ENCODE data around the gene KCNB1.

KCNB1 gene

DNA sequence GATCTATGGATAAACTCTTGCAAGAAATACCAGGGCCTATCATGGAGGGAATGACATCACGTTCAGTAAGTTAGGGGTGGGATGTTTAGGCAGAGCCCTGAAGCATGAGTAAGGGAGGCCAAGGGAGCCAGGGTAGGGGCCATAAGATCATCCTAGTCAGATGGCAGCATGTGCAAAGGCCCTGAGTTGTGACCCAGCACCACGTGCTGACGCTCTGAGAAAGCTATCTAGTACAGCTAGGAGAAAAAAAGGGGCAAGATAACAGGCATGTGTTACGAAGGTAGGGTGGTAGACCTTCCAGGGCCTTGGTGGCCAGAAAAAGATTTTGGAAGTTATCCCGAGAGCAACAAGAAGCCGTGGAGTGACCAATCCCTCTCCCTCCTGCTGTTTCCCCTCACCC lies 22.3 kb downstream of the KCNB1 start:
- no peaks in the 10 kb centered on the region for H3K9me3 Mint-ChIP-seq
- no peaks in the 10 kb centered on the region for H3K4me1 Mint-ChIP-seq
- H3K27me3 Mint-ChIP-seq (ENCODE audit: low read depth) = peaks cover 14% of the 10 kb centered on the region
- no peak overlapping the region for H3K27ac Mint-ChIP-seq
- no peaks in the 10 kb centered on the region for H3K36me3 Mint-ChIP-seq (ENCODE audit: low read depth)
- no peak overlapping the region for H3K4me3 Mint-ChIP-seq
- TF ChIP-seq, protein P1, sequence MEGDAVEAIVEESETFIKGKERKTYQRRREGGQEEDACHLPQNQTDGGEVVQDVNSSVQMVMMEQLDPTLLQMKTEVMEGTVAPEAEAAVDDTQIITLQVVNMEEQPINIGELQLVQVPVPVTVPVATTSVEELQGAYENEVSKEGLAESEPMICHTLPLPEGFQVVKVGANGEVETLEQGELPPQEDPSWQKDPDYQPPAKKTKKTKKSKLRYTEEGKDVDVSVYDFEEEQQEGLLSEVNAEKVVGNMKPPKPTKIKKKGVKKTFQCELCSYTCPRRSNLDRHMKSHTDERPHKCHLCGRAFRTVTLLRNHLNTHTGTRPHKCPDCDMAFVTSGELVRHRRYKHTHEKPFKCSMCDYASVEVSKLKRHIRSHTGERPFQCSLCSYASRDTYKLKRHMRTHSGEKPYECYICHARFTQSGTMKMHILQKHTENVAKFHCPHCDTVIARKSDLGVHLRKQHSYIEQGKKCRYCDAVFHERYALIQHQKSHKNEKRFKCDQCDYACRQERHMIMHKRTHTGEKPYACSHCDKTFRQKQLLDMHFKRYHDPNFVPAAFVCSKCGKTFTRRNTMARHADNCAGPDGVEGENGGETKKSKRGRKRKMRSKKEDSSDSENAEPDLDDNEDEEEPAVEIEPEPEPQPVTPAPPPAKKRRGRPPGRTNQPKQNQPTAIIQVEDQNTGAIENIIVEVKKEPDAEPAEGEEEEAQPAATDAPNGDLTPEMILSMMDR (IDR thresholded peaks at IDR 0.05; ENCODE audit: unreplicated experiment in 3 of 3) = no peak

DNA sequence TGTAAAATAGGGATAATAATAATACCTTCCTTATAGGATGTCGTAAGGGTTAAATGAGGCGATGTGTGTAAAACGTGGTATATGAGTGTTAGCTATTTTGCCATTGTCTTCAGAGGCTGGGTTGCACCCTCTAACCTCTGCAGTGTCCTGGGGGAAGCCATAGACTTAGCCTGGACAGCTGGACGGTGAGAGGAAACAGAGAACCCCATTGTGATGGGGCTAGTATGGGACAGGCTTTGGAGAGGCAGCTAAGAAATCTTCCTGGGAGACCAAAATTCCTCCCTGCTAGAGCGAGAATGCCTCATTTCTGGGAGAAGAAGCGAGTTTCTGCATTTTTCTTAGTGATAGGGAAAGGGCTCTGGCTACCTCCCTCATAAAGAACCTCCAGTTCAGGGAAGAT lies 22.8 kb downstream of the KCNB1 start:
- Mint-ChIP-seq H3K27ac (no peak overlapping the region), H3K9me3 (no peaks in the 10 kb centered on the region), H3K36me3 (ENCODE audit: low read depth) (no peaks in the 10 kb centered on the region), H3K27me3 (ENCODE audit: low read depth) (peaks cover 17% of the 10 kb centered on the region), H3K4me3 (no peak overlapping the region), H3K4me1 (no peaks in the 10 kb centered on the region)
- TF ChIP-seq, protein P1 (IDR thresholded peaks at IDR 0.05; ENCODE audit: unreplicated experiment in 3 of 3) = no peak

DNA sequence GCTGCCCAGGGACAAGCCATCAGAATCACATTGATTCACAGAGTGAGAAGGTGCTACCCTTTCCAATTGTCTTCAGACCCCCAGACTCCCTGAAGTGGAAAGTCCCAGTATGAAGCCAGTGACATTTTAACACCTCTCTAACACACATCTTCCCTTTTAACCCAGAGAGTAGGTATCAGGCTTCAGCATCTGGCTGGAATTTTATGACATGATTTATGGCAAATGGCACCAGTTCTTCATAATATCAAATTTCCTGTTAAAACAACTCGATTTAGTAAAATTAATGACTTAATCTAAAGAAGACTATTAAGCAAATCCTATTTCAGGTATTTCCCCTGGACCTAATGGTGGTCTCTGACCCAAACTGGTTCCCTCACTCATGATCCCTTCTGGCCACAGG lies 25.0 kb downstream of the KCNB1 start:
- TF ChIP-seq, protein P1 (IDR thresholded peaks at IDR 0.05; ENCODE audit: unreplicated experiment in 3 of 3) = no peak
- Mint-ChIP-seq H3K4me1 (no peaks in the 10 kb centered on the region), H3K27ac (no peak overlapping the region), H3K4me3 (no peak overlapping the region), H3K27me3 (ENCODE audit: low read depth) (peaks cover 21% of the 10 kb centered on the region), H3K9me3 (no peaks in the 10 kb centered on the region), H3K36me3 (ENCODE audit: low read depth) (no peaks in the 10 kb centered on the region)

DNA sequence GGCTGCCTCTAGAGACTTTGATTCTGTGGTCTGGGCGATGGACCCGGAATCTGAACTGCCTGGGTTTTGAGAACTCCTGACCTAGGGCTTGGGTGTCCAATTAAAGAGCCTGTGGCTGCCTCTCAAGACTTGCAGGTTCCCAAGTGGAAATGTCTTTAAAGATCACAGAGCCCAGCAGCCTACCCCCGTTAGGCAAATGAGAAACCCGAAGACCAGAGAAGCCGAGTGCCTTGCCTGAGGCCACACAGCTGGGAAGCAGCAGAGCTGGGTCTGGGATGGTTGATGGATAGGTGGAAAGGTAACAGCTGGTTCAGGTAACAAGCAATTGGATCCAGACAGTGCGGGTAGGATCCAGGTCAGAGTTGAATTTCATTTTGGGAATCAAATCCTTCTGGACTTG lies 25.8 kb downstream of the KCNB1 start:
- no peaks in the 10 kb centered on the region for H3K9me3 Mint-ChIP-seq

DNA sequence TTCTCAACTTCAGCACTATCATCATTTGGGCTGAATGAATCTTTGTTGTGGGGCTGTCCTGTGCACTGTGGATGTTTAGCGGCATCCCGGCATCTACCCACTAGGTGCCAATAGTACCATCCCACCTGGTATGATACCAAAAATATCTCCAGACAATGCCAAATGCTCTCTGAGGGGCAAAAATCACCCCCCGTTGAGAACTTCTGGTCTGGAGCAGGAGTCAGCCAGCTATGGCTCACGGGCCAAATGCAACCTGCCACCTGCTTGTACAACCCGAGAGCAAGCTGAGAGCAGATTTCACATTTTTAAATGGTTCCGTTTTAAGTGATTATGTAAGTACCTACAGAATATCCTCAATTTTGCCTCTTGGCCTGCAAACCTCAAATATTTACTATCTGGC lies 26.8 kb downstream of the KCNB1 start:
- Mint-ChIP-seq H3K9me3 (no peaks in the 10 kb centered on the region), H3K36me3 (ENCODE audit: low read depth) (no peaks in the 10 kb centered on the region), H3K27ac (no peak overlapping the region), H3K4me1 (peaks cover 4% of the 10 kb centered on the region), H3K27me3 (ENCODE audit: low read depth) (peaks cover 18% of the 10 kb centered on the region), H3K4me3 (no peak overlapping the region)
- TF ChIP-seq, protein P1 (IDR thresholded peaks at IDR 0.05; ENCODE audit: unreplicated experiment in 3 of 3) = no peak

More for the DNA sequence above, 25.8 kb downstream of the KCNB1 start:
- Mint-ChIP-seq H3K36me3 (ENCODE audit: low read depth) (no peaks in the 10 kb centered on the region), H3K27me3 (ENCODE audit: low read depth) (peaks cover 26% of the 10 kb centered on the region), H3K4me1 (no peaks in the 10 kb centered on the region), H3K4me3 (no peak overlapping the region), H3K27ac (no peak overlapping the region)
- TF ChIP-seq, protein P1 (IDR thresholded peaks at IDR 0.05; ENCODE audit: unreplicated experiment in 3 of 3) = no peak

DNA sequence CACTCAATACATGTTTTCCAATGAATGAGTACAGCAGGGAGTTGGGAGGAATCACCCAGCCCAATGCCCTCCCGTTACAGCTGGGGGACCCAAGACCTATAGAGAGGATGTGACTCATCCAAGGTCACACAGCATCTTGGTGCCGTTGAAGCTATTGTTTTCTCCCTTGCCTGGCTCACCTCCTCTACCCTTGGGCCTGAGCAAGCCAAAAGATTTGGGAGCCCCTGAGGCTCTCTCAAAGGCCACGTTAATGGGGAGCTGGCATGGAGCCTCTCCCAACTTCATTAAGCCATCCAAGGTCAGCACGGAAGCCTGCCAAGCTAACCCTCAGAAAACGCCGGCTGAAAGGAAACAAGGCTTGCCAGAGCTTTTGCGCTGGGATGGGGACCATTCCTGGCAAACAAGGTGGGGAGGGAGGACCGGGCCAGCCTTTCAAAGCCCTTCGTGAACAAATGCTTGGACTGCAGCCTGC lies 30.4 kb downstream of the KCNB1 start:
- Mint-ChIP-seq H3K4me3 (no peak overlapping the region), H3K27ac (no peak overlapping the region), H3K4me1 (peaks cover 25% of the 10 kb centered on the region), H3K27me3 (ENCODE audit: low read depth) (peaks cover 17% of the 10 kb centered on the region), H3K36me3 (ENCODE audit: low read depth) (no peaks in the 10 kb centered on the region), H3K9me3 (no peaks in the 10 kb centered on the region)
- TF ChIP-seq, protein P1 (IDR thresholded peaks at IDR 0.05; ENCODE audit: unreplicated experiment in 3 of 3) = no peak

Measured in nephron (organoid).